Panc1 (cell line): ENCODE data around the gene FIBP.

ENCODE experiments used
- CTCF ChIP-seq: fragments of 450-650 bp; IDR thresholded peaks from 2 replicates; pipeline ENCODE4 v1.5.1; 2017; ENCODE audit warnings: mild to moderate bottlenecking
- POLR2AphosphoS5 ChIP-seq: IDR thresholded peaks from 2 replicates; pipeline ENCODE4 v1.6.1; 2012; ENCODE audit warnings: mild to moderate bottlenecking, low read depth, low read length, moderate library complexity
- REST ChIP-seq, 2 experiments: IDR thresholded peaks; 2 replicates each; pipeline ENCODE4 v1.6.1; 2011 to 2012; ENCODE audit warnings: low read depth in 2 of 2, control low read depth in 1 of 2, low read length in 1 of 2, mild to moderate bottlenecking in 1 of 2, moderate library complexity in 1 of 2; ENCODE audit not compliant: insufficient read depth in 1 of 2
- SIN3A ChIP-seq: IDR thresholded peaks from 2 replicates; pipeline ENCODE4 v1.6.1; 2012; ENCODE audit warnings: low read depth, mild to moderate bottlenecking, low read length, moderate library complexity, borderline replicate concordance; ENCODE audit not compliant: insufficient read depth
- TCF7L2 ChIP-seq: IDR thresholded peaks from 2 replicates; pipeline ENCODE4 v1.6.1; 2011; ENCODE audit warnings: mild to moderate bottlenecking, low read depth, low read length, inconsistent platforms

GRCh38 chr11:65855927-65856363, 32.3 kb downstream of the FIBP start:
- TF ChIP-seq CTCF, result no peak
- peak; percentile 4; the same call in 1 of the 2 replicates for TF ChIP-seq POLR2AphosphoS5
- TF ChIP-seq REST (IDR thresholded peaks at IDR 0.05; ENCODE audit: insufficient read depth in 1 of 2, low read depth in 2 of 2, low read length in 1 of 2), result no peak
- TF ChIP-seq SIN3A, result no peak
- no peak for TF ChIP-seq TCF7L2
